ENCODE measurements around the gene ACP7.

ACP7 gene

GRCh38 chr19:39147480-39147879 lies 63.3 kb downstream of the ACP7 start:
- Histone ChIP-seq H3K27ac (ENCODE audit: low read depth, low read length) (no peak overlapping the region), H3K9ac (ENCODE audit: low read length) (no peak overlapping the region), H3K79me2 (ENCODE audit: insufficient read depth, low read length) (no peaks in the 10 kb centered on the region), H2AFZ (ENCODE audit: low read depth, low read length, severe bottlenecking) (no peak overlapping the region), H4K20me1 (ENCODE audit: low read depth, low read length) (no peaks in the 10 kb centered on the region), H3F3A (ENCODE audit: insufficient read depth) (no peaks in the 10 kb centered on the region), H3K4me3 (ENCODE audit: insufficient read depth, low read length, poor library complexity, severe bottlenecking) (no peak overlapping the region), H3K4me2 (ENCODE audit: low read depth, low read length, poor library complexity, severe bottlenecking) (no peak overlapping the region), H3K9me2 (replicated peaks; ENCODE audit: insufficient read depth, low read length) (no peaks in the 10 kb centered on the region), H3K36me3 (ENCODE audit: low read length) (no peaks in the 10 kb centered on the region), H3K9me3 (ENCODE audit: insufficient read depth, low read length) (no peaks in the 10 kb centered on the region), H3K27me3 (ENCODE audit: low read length) (no peaks in the 10 kb centered on the region)
- TF ChIP-seq, protein P1, sequence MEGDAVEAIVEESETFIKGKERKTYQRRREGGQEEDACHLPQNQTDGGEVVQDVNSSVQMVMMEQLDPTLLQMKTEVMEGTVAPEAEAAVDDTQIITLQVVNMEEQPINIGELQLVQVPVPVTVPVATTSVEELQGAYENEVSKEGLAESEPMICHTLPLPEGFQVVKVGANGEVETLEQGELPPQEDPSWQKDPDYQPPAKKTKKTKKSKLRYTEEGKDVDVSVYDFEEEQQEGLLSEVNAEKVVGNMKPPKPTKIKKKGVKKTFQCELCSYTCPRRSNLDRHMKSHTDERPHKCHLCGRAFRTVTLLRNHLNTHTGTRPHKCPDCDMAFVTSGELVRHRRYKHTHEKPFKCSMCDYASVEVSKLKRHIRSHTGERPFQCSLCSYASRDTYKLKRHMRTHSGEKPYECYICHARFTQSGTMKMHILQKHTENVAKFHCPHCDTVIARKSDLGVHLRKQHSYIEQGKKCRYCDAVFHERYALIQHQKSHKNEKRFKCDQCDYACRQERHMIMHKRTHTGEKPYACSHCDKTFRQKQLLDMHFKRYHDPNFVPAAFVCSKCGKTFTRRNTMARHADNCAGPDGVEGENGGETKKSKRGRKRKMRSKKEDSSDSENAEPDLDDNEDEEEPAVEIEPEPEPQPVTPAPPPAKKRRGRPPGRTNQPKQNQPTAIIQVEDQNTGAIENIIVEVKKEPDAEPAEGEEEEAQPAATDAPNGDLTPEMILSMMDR (IDR thresholded peaks at IDR 0.05; ENCODE audit: insufficient read depth, low read length, poor library complexity, severe bottlenecking): no peak
- TF ChIP-seq EZH2phosphoT487 (conservative IDR thresholded peaks at IDR 0.05; ENCODE audit: low read length): no peak

DNA sequence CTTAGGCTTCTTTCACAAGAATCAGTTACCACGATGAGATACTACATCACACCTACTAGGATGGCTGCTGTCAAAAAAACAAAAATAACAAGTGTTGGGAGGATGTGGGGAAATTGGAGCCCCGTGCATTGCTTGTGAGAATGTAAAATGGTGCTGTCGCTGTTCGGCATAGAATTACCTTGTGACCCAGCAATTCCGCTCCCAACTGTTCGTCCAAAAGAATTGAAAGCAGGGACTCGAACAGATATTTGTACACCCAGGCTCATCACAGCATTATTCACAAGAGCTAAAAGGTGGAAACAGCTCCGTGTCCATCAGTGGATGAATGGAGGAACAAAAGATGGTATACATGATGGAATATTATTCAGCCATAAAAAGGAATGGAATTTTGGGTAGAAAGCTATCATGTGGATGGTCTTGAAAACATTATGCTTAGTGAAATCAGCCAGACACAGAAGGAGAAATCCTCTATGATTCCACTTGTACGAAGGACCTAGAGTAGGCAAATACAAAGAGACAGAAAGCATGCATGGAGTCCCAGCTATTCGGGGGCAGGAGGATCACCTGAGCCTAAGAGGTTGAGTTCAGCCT lies 64.9 kb downstream of the ACP7 start:
- H3F3A ChIP-seq (ENCODE audit: insufficient read depth): no peaks in the 10 kb centered on the region
- H3K9ac ChIP-seq (ENCODE audit: low read length): no peak overlapping the region
- H3K79me2 ChIP-seq (ENCODE audit: insufficient read depth, low read length): no peaks in the 10 kb centered on the region
- H3K36me3 ChIP-seq (ENCODE audit: low read length): no peaks in the 10 kb centered on the region
- H3K27me3 ChIP-seq (ENCODE audit: low read length): no peaks in the 10 kb centered on the region
- H3K4me2 ChIP-seq (ENCODE audit: low read depth, low read length, poor library complexity, severe bottlenecking): no peak overlapping the region
- no peak overlapping the region for H3K4me3 ChIP-seq (ENCODE audit: insufficient read depth, low read length, poor library complexity, severe bottlenecking)
- H4K20me1 ChIP-seq (ENCODE audit: low read depth, low read length): no peaks in the 10 kb centered on the region
- no peaks in the 10 kb centered on the region for H3K9me3 ChIP-seq (ENCODE audit: insufficient read depth, low read length)
- no peaks in the 10 kb centered on the region for H3K9me2 ChIP-seq (replicated peaks; ENCODE audit: insufficient read depth, low read length)
- TF ChIP-seq EZH2phosphoT487 (conservative IDR thresholded peaks at IDR 0.05; ENCODE audit: low read length): no peak
- TF ChIP-seq, protein P1 (IDR thresholded peaks at IDR 0.05; ENCODE audit: insufficient read depth, low read length, poor library complexity, severe bottlenecking): no peak
- no peak overlapping the region for H3K27ac ChIP-seq (ENCODE audit: low read depth, low read length)
- H2AFZ ChIP-seq (ENCODE audit: low read depth, low read length, severe bottlenecking): no peak overlapping the region

- TF ChIP-seq EZH2phosphoT487 (conservative IDR thresholded peaks at IDR 0.05; ENCODE audit: low read length): no peak
- TF ChIP-seq, protein P1 (IDR thresholded peaks at IDR 0.05; ENCODE audit: insufficient read depth, low read length, poor library complexity, severe bottlenecking): no peak
- H3K4me3 ChIP-seq (ENCODE audit: insufficient read depth, low read length, poor library complexity, severe bottlenecking): no peak overlapping the region
- H3K27ac ChIP-seq (ENCODE audit: low read depth, low read length): no peak overlapping the region
- H4K20me1 ChIP-seq (ENCODE audit: low read depth, low read length): no peaks in the 10 kb centered on the region
- H3K36me3 ChIP-seq (ENCODE audit: low read length): no peaks in the 10 kb centered on the region
- no peak overlapping the region for H3K9ac ChIP-seq (ENCODE audit: low read length)
- no peaks in the 10 kb centered on the region for H3K9me3 ChIP-seq (ENCODE audit: insufficient read depth, low read length)
- no peaks in the 10 kb centered on the region for H3F3A ChIP-seq (ENCODE audit: insufficient read depth)
- H3K9me2 ChIP-seq (replicated peaks; ENCODE audit: insufficient read depth, low read length): no peaks in the 10 kb centered on the region
- H3K4me2 ChIP-seq (ENCODE audit: low read depth, low read length, poor library complexity, severe bottlenecking): no peak overlapping the region
- H2AFZ ChIP-seq (ENCODE audit: low read depth, low read length, severe bottlenecking): no peak overlapping the region
- no peaks in the 10 kb centered on the region for H3K27me3 ChIP-seq (ENCODE audit: low read length)
- H3K79me2 ChIP-seq (ENCODE audit: insufficient read depth, low read length): no peaks in the 10 kb centered on the region
These were observed 66.1 kb downstream of the ACP7 start for GRCh38 chr19:39150235-39150634.
